Stimulated activated naive CD8-positive, alpha-beta T cell treated with anti-CD3 and anti-CD28 coated beads, Interleukin-15, amount 100 ng/mL, for 72 hours (primary cell): ENCODE measurements around the gene NKX1-1.
A peak's percentile ranks its signal among the peaks of the same experiment; 100 is the strongest.

Experiments
- ATAC-seq: fragments of 150-1000 bp; cut with Tn5 transposase; 2 replicates; pipeline ENCODE4 v1.10.0; 2021; ENCODE audit warnings: mild to moderate bottlenecking, moderate library complexity
- DNase-seq, 2 donors: peaks; one replicate each; pipeline ENCODE4 v3.0.0; 2021 to 2022
- H3K27ac Mint-ChIP-seq, 2 donors: one replicate each; pipeline ENCODE4 v1.8.0; 2022; ENCODE audit warnings: mild to moderate bottlenecking in 2 of 2, mixed read lengths in 2 of 2, moderate library complexity in 2 of 2
- H3K27me3 Mint-ChIP-seq: one replicate; pipeline ENCODE4 v1.8.0; 2022; ENCODE audit warnings: mixed read lengths
- H3K4me1 Mint-ChIP-seq: one replicate; pipeline ENCODE4 v1.8.0; 2022; ENCODE audit warnings: mild to moderate bottlenecking, mixed read lengths
- H3K4me3 Mint-ChIP-seq, 2 donors: one replicate each; pipeline ENCODE4 v1.8.0; 2022; ENCODE audit warnings: mild to moderate bottlenecking in 2 of 2, mixed read lengths in 2 of 2, moderate library complexity in 1 of 2
- H3K9me3 Mint-ChIP-seq, 2 donors: one replicate each; pipeline ENCODE4 v1.8.0; 2022; ENCODE audit warnings: mixed read lengths in 2 of 2

The NKX1-1 gene

DNA sequence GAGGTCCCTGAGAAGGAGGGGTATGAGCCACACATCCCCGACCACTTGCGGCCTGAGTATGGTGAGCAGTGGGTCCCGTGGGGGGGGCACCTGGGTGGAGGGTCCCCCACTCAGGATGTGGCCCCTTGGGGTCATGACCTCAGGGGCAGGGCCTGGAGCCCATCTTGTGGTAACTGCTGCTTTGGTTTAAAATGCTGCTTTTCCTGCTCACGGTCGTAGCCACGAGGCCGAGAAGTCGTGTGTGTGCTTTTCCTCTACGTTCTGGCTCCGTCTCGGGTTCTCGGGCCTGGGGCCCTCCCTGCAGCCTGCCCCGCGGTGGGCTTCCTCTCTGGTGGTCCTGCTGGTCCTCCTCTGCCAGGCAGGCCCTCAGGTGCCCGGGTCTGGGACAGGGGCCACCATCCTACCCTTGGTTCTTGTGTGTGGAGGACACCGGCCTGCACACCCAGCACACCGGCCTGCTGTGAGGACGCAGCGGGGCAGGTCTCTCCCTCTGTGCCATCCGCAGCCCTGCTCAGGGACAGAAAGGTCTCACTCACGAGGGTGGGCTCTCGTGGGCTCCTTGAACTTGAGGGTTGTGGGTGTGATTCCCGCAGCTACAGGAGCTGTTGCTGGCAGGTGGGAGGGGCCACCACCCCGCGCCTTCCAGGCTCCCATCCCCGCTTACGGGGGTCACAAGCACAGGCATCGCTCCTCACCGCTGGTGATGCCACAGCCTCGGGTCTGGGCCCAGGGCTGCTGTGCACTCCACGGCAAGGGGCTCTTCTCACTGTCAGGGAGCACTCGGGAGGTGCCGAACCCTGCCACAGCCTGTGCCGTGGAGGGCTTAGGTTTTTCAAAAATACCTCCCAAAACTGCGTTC, 39.6 kb downstream of the NKX1-1 start:
- Mint-ChIP-seq H3K4me1 (peaks cover 11% of the 10 kb centered on the region), H3K9me3 (no peaks in the 10 kb centered on the region), H3K27ac (no peak overlapping the region), H3K27me3 (no peaks in the 10 kb centered on the region), H3K4me3 (no peak overlapping the region)
- no peak for DNase-seq
- no peak for ATAC-seq

DNA sequence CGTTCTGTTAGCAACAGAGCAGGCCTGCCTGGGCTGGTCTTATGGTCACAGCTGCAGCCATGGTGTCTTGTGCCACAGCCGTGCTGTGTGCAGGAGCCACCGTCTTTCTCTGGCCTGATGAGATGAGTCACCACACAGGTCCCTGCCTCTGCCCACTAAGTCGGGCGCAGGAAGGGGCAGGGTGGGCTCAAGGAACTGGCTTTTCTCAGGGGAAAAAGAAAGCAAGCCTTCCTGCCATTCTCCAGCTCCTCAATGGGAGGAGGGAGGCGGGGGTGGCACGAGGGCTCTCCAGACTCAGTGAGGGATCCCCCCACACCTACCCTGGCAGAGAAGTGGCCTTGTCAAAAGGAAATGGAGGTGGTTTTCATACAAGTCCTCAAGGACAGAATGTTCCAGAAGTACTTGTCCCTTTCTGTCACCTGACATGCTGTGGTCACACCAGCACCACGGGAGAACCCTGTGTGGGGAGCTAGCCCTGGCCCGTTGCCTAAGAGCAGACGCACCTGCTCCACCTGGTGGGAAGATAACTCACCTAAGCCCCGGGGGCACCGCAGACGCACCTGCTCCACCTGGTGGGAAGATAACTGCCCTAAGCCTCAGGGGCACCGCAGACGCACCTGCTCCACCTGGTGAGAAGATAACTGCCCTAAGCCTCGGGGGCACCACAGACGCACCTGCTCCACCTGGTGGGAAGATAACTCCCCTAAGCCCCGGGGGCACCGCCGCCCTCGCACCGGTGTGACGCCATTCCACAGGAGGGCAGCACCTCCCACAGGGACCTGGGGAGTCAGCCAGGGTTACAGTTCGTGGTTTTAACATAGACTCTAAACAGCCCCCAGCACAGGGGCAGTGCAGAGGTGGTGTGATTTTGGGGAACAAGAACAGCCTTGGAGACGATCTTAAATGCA, 40.7 kb downstream of the NKX1-1 start:
- H3K4me1 Mint-ChIP-seq = peaks cover 11% of the 10 kb centered on the region
- no peak for ATAC-seq
- no peak for DNase-seq
- no peaks in the 10 kb centered on the region for H3K9me3 Mint-ChIP-seq
- H3K27me3 Mint-ChIP-seq = no peaks in the 10 kb centered on the region
- no peak overlapping the region for H3K4me3 Mint-ChIP-seq
- no peak overlapping the region for H3K27ac Mint-ChIP-seq

DNA sequence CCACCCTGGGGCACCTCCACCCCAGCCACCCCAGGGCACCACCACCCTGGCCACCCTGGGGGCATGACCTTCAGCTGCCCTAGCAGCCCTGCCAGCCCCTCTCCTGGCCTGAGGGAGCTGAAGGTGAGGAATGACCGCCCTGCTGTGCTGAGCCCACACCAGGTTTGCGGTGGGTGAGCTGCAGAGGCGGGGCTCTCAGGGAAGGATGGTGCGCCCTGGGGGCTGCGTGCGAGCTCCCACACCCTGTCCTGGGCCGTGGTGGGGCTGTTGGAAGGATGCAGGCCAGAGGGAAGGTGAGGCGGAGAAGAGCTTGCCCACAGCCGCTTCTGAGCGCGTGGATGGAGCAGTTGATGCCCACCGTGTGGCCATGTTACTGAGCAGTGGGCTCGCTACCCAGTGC, 41.5 kb downstream of the NKX1-1 start:
- H3K4me3 Mint-ChIP-seq = no peak overlapping the region
- H3K27ac Mint-ChIP-seq = no peak overlapping the region
- no peaks in the 10 kb centered on the region for H3K27me3 Mint-ChIP-seq
- H3K4me1 Mint-ChIP-seq = peaks cover 11% of the 10 kb centered on the region
- no peaks in the 10 kb centered on the region for H3K9me3 Mint-ChIP-seq
- DNase-seq = no peak
- ATAC-seq = peak; percentile 41

DNA sequence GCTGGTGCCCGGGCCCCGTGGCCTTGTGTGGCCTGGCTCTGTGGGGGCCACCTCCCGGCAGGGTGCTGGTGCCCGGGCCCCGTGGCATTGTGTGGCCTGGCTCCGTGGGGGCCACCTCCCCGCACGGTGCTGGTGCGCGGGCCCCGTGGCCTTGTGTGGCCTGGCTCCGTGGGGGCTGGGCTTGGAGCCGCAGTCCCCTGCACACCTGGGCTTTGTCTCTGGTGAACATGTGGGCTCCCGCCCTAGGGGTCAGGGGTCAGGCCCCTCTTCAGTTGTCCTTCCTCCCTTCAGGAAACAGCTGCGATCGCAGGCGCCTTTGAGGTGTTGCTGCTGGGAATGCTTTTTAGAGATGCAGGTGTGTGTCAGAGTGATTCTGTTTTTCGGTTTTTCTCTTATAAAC, 42.0 kb downstream of the NKX1-1 start:
- Mint-ChIP-seq H3K27ac (no peak overlapping the region), H3K9me3 (no peaks in the 10 kb centered on the region), H3K4me3 (no peak overlapping the region), H3K27me3 (no peaks in the 10 kb centered on the region), H3K4me1 (peaks cover 11% of the 10 kb centered on the region)
- ATAC-seq = no peak
- no peak for DNase-seq

DNA sequence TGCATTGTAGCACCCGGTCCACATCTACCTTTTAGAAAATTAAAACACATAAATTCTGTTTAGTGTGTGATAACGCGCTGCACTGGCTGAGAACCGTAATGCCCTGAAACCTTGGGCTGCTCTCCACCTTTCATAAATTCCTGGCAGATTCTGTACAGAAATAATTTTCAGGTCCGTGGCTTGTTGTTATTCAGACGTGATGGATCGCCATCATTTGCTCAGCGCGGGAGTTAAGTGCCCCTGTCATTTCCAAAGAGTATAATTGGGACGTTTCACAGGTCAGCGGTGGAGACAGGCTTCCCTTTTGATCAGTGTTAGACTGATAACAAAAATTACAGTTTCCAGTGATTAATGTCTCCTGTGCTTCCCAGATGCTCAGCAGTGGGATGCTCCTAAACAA, 42.7 kb downstream of the NKX1-1 start:
- Mint-ChIP-seq H3K4me1 (peaks cover 11% of the 10 kb centered on the region), H3K27ac (no peak overlapping the region), H3K9me3 (no peaks in the 10 kb centered on the region), H3K27me3 (no peaks in the 10 kb centered on the region), H3K4me3 (no peak overlapping the region)
- DNase-seq (no peak), ATAC-seq (no peak)

DNA sequence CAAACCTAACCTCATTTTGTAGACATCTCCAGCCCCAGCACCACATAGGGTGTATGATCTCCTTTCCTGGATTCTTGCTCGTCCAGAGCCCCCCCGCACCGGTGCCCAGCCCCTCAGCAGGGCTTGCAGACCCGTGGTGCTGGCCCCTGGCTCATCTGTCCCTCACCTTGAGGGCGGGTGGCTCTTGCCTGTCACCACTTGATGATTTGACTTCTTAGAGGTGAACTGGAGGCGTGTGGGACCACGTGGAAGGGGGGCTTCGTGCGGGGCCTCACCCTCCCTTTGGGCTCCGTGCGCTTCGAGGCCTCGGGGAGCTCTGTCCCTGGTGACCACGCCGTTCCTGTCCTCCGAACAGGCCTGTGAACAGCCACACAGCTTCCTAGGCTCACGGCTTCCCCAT, 43.7 kb downstream of the NKX1-1 start:
- DNase-seq (no peak), ATAC-seq (no peak)
- H3K27me3 Mint-ChIP-seq = no peaks in the 10 kb centered on the region
- H3K9me3 Mint-ChIP-seq = no peaks in the 10 kb centered on the region
- H3K4me1 Mint-ChIP-seq = peaks cover 11% of the 10 kb centered on the region
- H3K4me3 Mint-ChIP-seq = no peak overlapping the region
- H3K27ac Mint-ChIP-seq = no peak overlapping the region

DNA sequence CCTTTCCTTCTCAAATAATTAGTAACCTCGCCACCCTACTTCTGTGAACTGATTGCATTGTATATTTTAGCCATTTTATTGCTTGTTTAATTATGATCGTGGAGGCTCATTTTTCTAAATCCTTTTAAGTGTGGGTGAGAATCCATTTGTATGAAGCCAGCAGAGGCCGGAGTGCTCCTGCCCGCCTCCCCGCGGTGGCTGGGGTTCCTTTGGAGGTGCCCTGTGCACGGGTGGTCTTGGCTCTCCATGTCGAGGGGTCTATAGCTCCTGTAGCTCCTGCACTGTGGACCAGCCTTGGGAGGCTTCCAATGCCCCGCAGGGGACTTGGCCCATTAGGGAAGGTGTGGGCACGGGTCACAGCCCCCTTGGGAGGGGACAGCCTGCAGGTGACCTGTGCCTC, 44.2 kb downstream of the NKX1-1 start:
- ATAC-seq = no peak
- no peaks in the 10 kb centered on the region for H3K9me3 Mint-ChIP-seq
- no peak overlapping the region for H3K4me3 Mint-ChIP-seq
- DNase-seq = no peak
- H3K27me3 Mint-ChIP-seq = no peaks in the 10 kb centered on the region
- peaks cover 11% of the 10 kb centered on the region for H3K4me1 Mint-ChIP-seq
- H3K27ac Mint-ChIP-seq = no peak overlapping the region

DNA sequence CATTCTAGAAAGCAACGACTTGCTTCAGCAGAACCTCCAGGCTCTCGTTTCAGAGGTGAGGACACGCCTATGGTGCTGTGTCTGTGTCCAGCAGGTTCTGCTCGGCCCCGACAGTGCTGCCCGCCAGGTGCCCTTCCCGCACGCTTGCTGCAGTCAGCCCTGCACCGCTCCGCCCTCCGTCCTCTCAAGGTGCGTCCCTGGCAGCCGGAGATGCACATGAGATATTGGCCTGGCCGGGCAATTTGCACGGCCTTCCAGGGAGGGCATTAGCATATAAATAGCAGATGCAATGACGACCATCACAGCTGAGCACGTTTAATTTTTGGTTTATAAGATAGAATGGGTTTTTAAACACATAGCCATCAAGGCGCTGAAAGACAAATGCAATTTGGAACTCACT, 44.8 kb downstream of the NKX1-1 start:
- Mint-ChIP-seq H3K27me3 (no peaks in the 10 kb centered on the region), H3K9me3 (no peaks in the 10 kb centered on the region), H3K4me3 (no peak overlapping the region), H3K27ac (no peak overlapping the region), H3K4me1 (peaks cover 11% of the 10 kb centered on the region)
- DNase-seq (no peak), ATAC-seq (no peak)

DNA sequence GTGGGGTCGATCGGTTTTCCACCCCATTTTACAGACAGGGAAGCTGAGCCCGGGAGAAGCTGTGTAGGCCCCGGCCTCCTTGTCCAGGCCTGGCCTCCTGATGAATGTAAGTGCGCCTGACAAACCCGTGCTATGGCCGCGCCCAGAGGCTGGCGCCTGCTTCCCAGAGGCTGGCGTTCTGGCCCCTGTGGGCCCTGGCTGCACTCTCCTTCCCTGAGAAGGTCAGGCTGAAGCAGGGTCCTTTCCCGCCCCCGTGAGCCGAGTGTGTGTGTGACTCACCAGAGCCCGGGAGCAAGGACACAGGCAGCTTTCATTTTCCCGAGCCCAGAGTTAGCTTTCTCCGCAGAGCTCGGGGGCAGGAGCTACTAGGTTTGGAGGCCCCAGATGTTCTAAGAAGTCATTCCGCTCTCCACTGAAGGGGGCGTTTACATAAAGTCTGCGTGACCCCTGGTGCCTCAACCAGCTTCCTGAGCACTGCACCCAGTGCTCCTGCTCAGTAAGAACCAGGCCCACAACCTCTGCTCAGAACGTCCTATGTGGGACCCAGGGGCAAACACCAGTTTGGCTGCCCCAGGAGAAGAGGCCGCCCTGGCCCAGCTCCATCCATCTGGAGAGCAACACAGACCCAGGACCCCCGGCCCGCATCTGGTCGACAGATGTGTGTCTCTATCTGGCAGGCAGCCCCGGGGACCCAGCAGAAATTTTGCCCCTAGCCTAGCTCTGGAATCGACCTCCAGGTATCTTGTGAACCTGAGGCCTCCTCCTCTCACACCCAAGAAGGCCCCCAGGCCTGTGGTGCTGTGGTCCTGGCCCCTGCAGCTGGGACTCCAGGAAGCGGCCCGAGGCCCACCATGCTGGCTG, 45.6 kb downstream of the NKX1-1 start:
- ATAC-seq (no peak), DNase-seq (no peak)
- H3K9me3 Mint-ChIP-seq = no peaks in the 10 kb centered on the region
- peaks cover 7% of the 10 kb centered on the region for H3K4me1 Mint-ChIP-seq
- no peaks in the 10 kb centered on the region for H3K27me3 Mint-ChIP-seq
- H3K27ac Mint-ChIP-seq = peak overlapping the region in 1 of 2 donors; percentile 67
- H3K4me3 Mint-ChIP-seq = no peak overlapping the region

DNA sequence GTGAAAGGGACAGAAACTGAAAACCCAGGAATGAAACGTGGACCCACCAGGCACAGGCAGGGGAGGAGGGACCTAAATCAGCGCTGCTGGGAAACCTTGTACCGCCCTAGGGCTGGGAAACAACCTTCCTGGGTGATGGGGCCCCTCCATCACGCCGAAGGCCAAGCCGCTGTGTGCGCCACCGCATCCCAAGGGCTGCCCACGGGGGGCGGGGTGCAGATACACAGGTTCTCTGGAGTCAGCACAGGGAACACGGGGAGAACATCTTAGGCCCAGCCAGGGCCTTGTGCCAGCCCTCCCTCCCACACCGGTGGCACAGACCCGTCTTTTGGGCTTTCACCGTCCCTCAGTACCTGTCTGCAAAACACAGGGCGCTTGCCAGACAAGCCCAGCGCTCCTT, 46.3 kb downstream of the NKX1-1 start:
- H3K27me3 Mint-ChIP-seq = no peaks in the 10 kb centered on the region
- H3K9me3 Mint-ChIP-seq = no peaks in the 10 kb centered on the region
- H3K4me1 Mint-ChIP-seq = peaks cover under 1% of the 10 kb centered on the region
- H3K4me3 Mint-ChIP-seq = no peak overlapping the region
- DNase-seq (no peak), ATAC-seq (no peak)
- H3K27ac Mint-ChIP-seq = no peak overlapping the region

DNA sequence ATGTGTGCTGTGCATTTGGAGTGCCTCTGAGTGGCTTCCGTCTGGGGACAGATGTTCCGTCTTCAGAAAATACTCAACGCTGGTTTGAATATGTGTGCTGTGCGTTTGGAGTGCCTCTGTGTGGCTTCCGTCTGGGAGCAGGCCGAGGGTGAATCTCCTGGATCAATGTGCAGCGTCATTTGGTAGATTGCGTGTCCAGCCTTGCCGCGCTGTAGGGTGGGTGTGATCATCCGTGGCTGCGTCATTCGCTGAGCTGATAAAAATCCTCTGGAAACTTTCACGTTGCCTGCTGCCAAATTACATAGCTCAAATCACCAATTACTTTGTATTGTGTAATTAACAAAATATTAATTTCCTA, 47.1 kb downstream of the NKX1-1 start:
- no peak overlapping the region for H3K27ac Mint-ChIP-seq
- no peaks in the 10 kb centered on the region for H3K9me3 Mint-ChIP-seq
- no peaks in the 10 kb centered on the region for H3K27me3 Mint-ChIP-seq
- no peaks in the 10 kb centered on the region for H3K4me1 Mint-ChIP-seq
- no peak overlapping the region for H3K4me3 Mint-ChIP-seq
- ATAC-seq (no peak), DNase-seq (no peak)

DNA sequence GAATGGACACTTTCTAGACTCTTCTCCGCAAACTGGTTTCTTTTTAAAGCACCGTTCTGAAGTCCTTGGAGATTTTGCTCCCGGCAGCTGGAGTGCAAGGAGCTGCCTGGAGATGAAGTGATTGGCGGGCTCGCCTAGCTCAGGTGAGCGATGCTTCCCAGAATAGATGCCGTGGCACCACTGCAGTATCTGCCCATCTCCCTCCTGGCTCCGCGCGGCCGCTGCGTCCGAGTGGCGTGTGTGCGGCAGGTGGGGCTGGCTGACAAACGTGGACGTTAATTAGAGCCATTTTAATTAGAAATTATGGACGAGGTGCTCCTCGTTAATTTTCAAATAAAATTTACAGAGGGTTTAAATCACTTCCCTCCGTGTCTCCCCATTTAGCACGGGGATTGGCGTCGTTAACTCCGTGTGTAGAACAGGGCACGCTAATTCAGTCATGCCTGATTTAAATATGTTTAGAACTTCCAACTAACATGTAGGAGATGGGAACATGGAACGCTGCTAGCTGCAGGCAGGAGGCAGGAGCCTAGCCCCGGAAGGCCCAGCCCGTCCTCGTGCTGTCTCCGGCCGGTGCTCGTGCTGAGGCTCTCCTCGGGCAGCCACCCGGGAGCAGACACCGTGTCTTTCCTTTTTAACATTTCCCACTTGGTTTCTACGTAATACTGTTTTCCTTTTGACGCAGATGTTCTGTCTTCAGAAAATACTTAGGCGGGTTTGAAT, 47.7 kb downstream of the NKX1-1 start:
- no peaks in the 10 kb centered on the region for H3K4me1 Mint-ChIP-seq
- H3K27ac Mint-ChIP-seq = no peak overlapping the region
- no peak overlapping the region for H3K4me3 Mint-ChIP-seq
- no peak for DNase-seq
- no peaks in the 10 kb centered on the region for H3K27me3 Mint-ChIP-seq
- H3K9me3 Mint-ChIP-seq = no peaks in the 10 kb centered on the region
- ATAC-seq = no peak

DNA sequence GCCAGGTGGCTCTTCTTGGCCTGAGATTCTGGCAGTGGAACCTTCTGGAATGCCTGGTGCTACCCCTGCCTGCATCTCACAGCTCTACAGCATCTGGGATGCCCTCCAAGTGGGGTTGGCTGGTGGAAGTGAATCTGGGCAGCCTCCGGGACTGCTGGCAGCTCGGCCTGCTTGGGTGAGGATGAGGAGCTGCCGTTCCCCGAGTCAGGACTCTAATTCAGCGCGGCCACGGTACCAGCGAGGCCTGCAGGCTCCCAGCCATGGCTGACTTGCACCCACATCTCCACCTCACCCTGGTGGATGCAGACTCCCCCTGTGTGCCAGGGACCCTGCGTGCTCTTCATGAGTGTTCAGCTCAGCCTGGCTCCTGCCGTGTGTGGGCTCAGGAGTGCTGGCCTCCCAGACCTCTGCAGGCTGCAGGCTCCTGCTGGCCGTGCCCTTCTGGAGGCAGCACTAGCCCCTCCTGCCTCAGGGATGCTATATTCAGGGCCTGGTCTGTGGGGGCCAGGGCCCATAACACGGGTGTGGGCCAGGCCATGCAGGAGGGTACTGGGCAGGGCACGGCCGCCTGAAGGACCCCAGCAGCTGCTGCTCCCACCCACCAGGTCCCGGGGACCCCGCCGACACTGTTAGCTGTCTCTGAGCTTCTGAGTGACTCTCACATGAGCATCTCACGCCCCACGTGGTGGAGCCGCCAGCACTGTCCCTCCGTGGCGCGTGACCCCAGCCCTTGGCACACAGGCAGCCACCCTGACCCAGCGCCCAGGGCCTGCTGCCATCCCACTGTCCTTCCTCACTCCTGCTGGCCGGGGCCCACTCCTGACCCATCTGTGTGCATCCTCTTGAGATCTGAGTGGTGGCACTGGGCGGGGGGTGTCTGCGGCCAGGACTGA, 48.6 kb downstream of the NKX1-1 start:
- H3K27ac Mint-ChIP-seq = no peak overlapping the region
- H3K4me1 Mint-ChIP-seq = no peaks in the 10 kb centered on the region
- H3K9me3 Mint-ChIP-seq = no peaks in the 10 kb centered on the region
- ATAC-seq (peak; percentile 34), DNase-seq (no peak)
- H3K27me3 Mint-ChIP-seq = no peaks in the 10 kb centered on the region
- no peak overlapping the region for H3K4me3 Mint-ChIP-seq
